MM.1S (cell line): ENCODE measurements around the gene RPE65.

Source experiments
- CTCF ChIP-seq: fragments of 300-600 bp; sonication (generic); IDR thresholded peaks from 2 replicates; pipeline ENCODE4 v1.5.1; 2016; ENCODE audit warnings: antibody characterized with exemption, low read length, mixed read lengths
- EZH2 ChIP-seq: fragments of 300-600 bp; sonication (generic); optimal IDR thresholded peaks from 2 replicates; pipeline ENCODE3; 2017; ENCODE audit warnings: low read depth, mild to moderate bottlenecking, antibody characterized with exemption, low read length, mixed read lengths

GRCh38 chr1:68493193-68493592 is 43.4 kb upstream of the RPE65 start:
- TF ChIP-seq CTCF, result no peak
- no peak for TF ChIP-seq EZH2
